Common myeloid progenitor, CD34-positive (primary cell): Measurements from ENCODE around the gene KBTBD12.

ENCODE experiments used
- CTCF ChIA-PET: fragments of 350-600 bp; sonication (Branson Sonifier 250); formaldehyde crosslinking; loops from one replicate; lab custom pipeline; 2021; ENCODE audit warnings: antibody characterized with exemption; lab: Charles Lee
- POLR2A ChIA-PET: fragments of 350-600 bp; sonication (Branson Sonifier 250); formaldehyde crosslinking; loops from one replicate; lab custom pipeline; 2021; ENCODE audit warnings: antibody characterized with exemption; lab: Charles Lee
- DNase-seq, 3 donors: peaks; one replicate each; pipeline versions ENCODE4 v3.0.0 to v3.0.0-alpha.2; 2013
- H3K27ac ChIP-seq, 2 experiments: 1 replicate in 1 of 2; 2 replicates in 1 of 2; pipeline ENCODE4 v1.7.0; 2013; ENCODE audit warnings: inconsistent platforms in 2 of 2, low read length in 2 of 2, mild to moderate bottlenecking in 2 of 2, low read depth in 1 of 2, moderate library complexity in 1 of 2; ENCODE audit not compliant: severe bottlenecking in 2 of 2, insufficient read depth in 1 of 2, poor library complexity in 1 of 2
- H3K27me3 ChIP-seq, 5 experiments: replicated peaks in 2 of 5; 1 replicate in 3 of 5; 2 replicates in 2 of 5; pipeline versions ENCODE4 v1.6.1 to v1.7.0; 2013; ENCODE audit warnings: low read length in 4 of 5, mild to moderate bottlenecking in 2 of 5, moderate library complexity in 2 of 5, inconsistent platforms in 1 of 5; ENCODE audit not compliant: insufficient read depth in 5 of 5, control insufficient read depth in 4 of 5
- H3K36me3 ChIP-seq, 4 experiments: 1 replicate in 2 of 4; 2 replicates in 2 of 4; pipeline versions ENCODE4 v1.6.1 to v1.7.0; 2013; ENCODE audit warnings: low read length in 3 of 4, control low read depth in 1 of 4, mild to moderate bottlenecking in 1 of 4; ENCODE audit not compliant: control insufficient read depth in 4 of 4, insufficient read depth in 4 of 4
- H3K4me1 ChIP-seq, 4 experiments: 1 replicate in 3 of 4; 2 replicates in 1 of 4; pipeline versions ENCODE4 v1.6.1 to v1.7.1; 2013; ENCODE audit warnings: low read length in 3 of 4, mild to moderate bottlenecking in 3 of 4, control low read depth in 1 of 4, inconsistent platforms in 1 of 4, moderate library complexity in 1 of 4; ENCODE audit not compliant: control insufficient read depth in 4 of 4, insufficient read depth in 4 of 4; ENCODE audit errors: control extremely low read depth in 1 of 4
- H3K4me3 ChIP-seq, 7 experiments: 1 replicate in 4 of 7; 2 replicates in 3 of 7; pipeline versions ENCODE4 v1.5.1 to v1.7.0; 2013; ENCODE audit warnings: mild to moderate bottlenecking in 7 of 7, low read length in 6 of 7, moderate library complexity in 6 of 7, inconsistent platforms in 2 of 7, low read depth in 2 of 7, control low read depth in 1 of 7; ENCODE audit not compliant: insufficient read depth in 4 of 7, control insufficient read depth in 1 of 7; ENCODE audit errors: extremely low read depth in 1 of 7
- H3K9me3 ChIP-seq, 5 experiments: 1 replicate in 4 of 5; 2 replicates in 1 of 5; pipeline versions ENCODE4 v1.6.1 to v1.7.1; 2013; ENCODE audit warnings: low read length in 4 of 5, mild to moderate bottlenecking in 2 of 5, inconsistent platforms in 1 of 5, low read depth in 1 of 5, moderate library complexity in 1 of 5; ENCODE audit not compliant: control insufficient read depth in 4 of 5, insufficient read depth in 2 of 5; ENCODE audit errors: control extremely low read depth in 1 of 5
- WGBS: methylation state at CpG from one replicate; pipeline ENCODE4 v1.1.5; 2013; ENCODE audit not compliant: insufficient coverage; 5-methylcytosine and 5-hydroxymethylcytosine counted together

Gene KBTBD12

GRCh38 chr3:127997961-127998360, 82.9 kb downstream of the KBTBD12 start:
- H3K4me3 ChIP-seq: no peak overlapping the region
- peaks cover 0 to 5% (median 0%) of the 10 kb centered on the region in 5 experiments for H3K9me3 ChIP-seq
- DNase-seq: no peak
- H3K4me1 ChIP-seq: no peaks in the 10 kb centered on the region
- ChIA-PET POLR2A (no interaction called here), CTCF (interaction anchor here (1.1 kb wide), 1 partner anchor 75 kb away, joined by 3 read pairs; no protein-coding TSS in a partner anchor)
- H3K27ac ChIP-seq: no peak overlapping the region
- 99% methylated on average over 5 of the region's 5 CpGs for WGBS
- peaks cover 0 to 11% (median 6%) of the 10 kb centered on the region in 5 experiments for H3K27me3 ChIP-seq
- no peaks in the 10 kb centered on the region for H3K36me3 ChIP-seq

GRCh38 chr3:127998596-127998995, 83.6 kb downstream of the KBTBD12 start:
- Histone ChIP-seq H3K27ac (no peak overlapping the region), H3K9me3 (peaks cover 0 to 5% (median 0%) of the 10 kb centered on the region in 5 experiments), H3K27me3 (peaks cover 0 to 11% (median 6%) of the 10 kb centered on the region in 5 experiments), H3K36me3 (no peaks in the 10 kb centered on the region), H3K4me3 (no peak overlapping the region), H3K4me1 (no peaks in the 10 kb centered on the region)
- ChIA-PET POLR2A (no interaction called here), CTCF (interaction anchor here (1.1 kb wide), 1 partner anchor 76 kb away, joined by 3 read pairs; no protein-coding TSS in a partner anchor)
- 97% methylated on average over 3 of the region's 3 CpGs for WGBS
- no peak for DNase-seq

- no peak overlapping the region for H3K4me3 ChIP-seq
- no peaks in the 10 kb centered on the region for H3K4me1 ChIP-seq
- DNase-seq: no peak
- no peak overlapping the region for H3K27ac ChIP-seq
- ChIA-PET CTCF (no interaction called here), POLR2A (no interaction called here)
- peaks cover 0 to 5% (median 0%) of the 10 kb centered on the region in 5 experiments for H3K9me3 ChIP-seq
- WGBS: 95% methylated on average over 6 of the region's 6 CpGs
- peaks cover 0 to 11% (median 9%) of the 10 kb centered on the region in 5 experiments for H3K27me3 ChIP-seq
- no peaks in the 10 kb centered on the region for H3K36me3 ChIP-seq
Measured at GRCh38 chr3:127999509-128000106, 84.6 kb downstream of the KBTBD12 start.

GRCh38 chr3:128001576-128001975, 86.5 kb downstream of the KBTBD12 start:
- WGBS: 68% methylated on average over 3 of the region's 3 CpGs
- peaks cover 0 to 23% (median 10%) of the 10 kb centered on the region in 5 experiments for H3K27me3 ChIP-seq
- no peak for DNase-seq
- H3K9me3 ChIP-seq: peaks cover 0 to 5% (median 0%) of the 10 kb centered on the region in 5 experiments
- no peak overlapping the region for H3K4me3 ChIP-seq
- no peaks in the 10 kb centered on the region for H3K4me1 ChIP-seq
- CTCF ChIA-PET: no interaction called here
- POLR2A ChIA-PET: interaction anchor here (0.6 kb wide), 1 partner anchor 321 kb away, joined by 3 read pairs; no protein-coding TSS in a partner anchor
- H3K27ac ChIP-seq: no peak overlapping the region
- no peaks in the 10 kb centered on the region for H3K36me3 ChIP-seq

GRCh38 chr3:128004661-128005060, 89.6 kb downstream of the KBTBD12 start:
- peaks cover 0 to 4% (median 0%) of the 10 kb centered on the region in 5 experiments for H3K9me3 ChIP-seq
- H3K4me3 ChIP-seq: no peak overlapping the region
- no peaks in the 10 kb centered on the region for H3K4me1 ChIP-seq
- H3K27me3 ChIP-seq: peaks cover 0 to 32% (median 10%) of the 10 kb centered on the region in 5 experiments
- WGBS: 100% methylated on average over 8 of the region's 8 CpGs
- DNase-seq: no peak
- no peaks in the 10 kb centered on the region for H3K36me3 ChIP-seq
- H3K27ac ChIP-seq: no peak overlapping the region
- POLR2A ChIA-PET: no interaction called here
- CTCF ChIA-PET: no interaction called here

- Histone ChIP-seq H3K27me3 (peaks cover 0 to 31% (median 7%) of the 10 kb centered on the region in 5 experiments), H3K36me3 (no peaks in the 10 kb centered on the region), H3K4me3 (no peak overlapping the region), H3K27ac (no peak overlapping the region), H3K9me3 (no peaks in the 10 kb centered on the region), H3K4me1 (peaks cover 0 to 4% (median 2%) of the 10 kb centered on the region in 4 experiments)
- CTCF ChIA-PET: interaction anchor here (0.9 kb wide), 1 partner anchor 354 kb away, joined by 3 read pairs; no protein-coding TSS in a partner anchor
- WGBS: 72% methylated on average over 25 of the region's 30 CpGs
- POLR2A ChIA-PET: no interaction called here
- DNase-seq: no peak
Measured at GRCh38 chr3:128006061-128007032, 91.3 kb downstream of the KBTBD12 start.
